Testis (tissue), 3 donors: ENCODE data around the gene ACSS1. TPM values are rescaled to one million over a fixed set of nuclear protein-coding genes. Genes with fewer than 3 reads are reported as not detected.
A peak's percentile ranks its signal among the peaks of the same experiment; 100 is the strongest.

ENCODE experiments used
- DNase-seq: peaks from one replicate; pipeline ENCODE4 v3.0.0-alpha.2; 2019
- H3K27ac ChIP-seq, 2 donors: fragments of 200-600 bp; sonication (generic); one replicate each; pipeline ENCODE4 v1.5.1; 2019
- H3K27me3 ChIP-seq: fragments of 200-600 bp; sonication (generic); one replicate; pipeline ENCODE4 v1.5.1; 2019
- H3K36me3 ChIP-seq: fragments of 200-600 bp; sonication (generic); one replicate; pipeline ENCODE4 v1.5.1; 2017; ENCODE audit warnings: low read depth; ENCODE audit errors: missing control alignments
- H3K4me1 ChIP-seq: fragments of 200-600 bp; sonication (generic); one replicate; pipeline ENCODE4 v1.5.1; 2019
- H3K4me3 ChIP-seq, 2 donors: fragments of 200-600 bp; sonication (generic); one replicate each; pipeline ENCODE4 v1.5.1; 2017 to 2019
- H3K9me3 ChIP-seq: fragments of 200-600 bp; sonication (generic); one replicate; pipeline ENCODE4 v1.5.1; 2017
- POLR2A ChIP-seq: fragments of 450-650 bp; IDR thresholded peaks from one replicate; pipeline ENCODE4 v1.6.1; 2017; ENCODE audit warnings: antibody characterized with exemption, mild to moderate bottlenecking, moderate library complexity
- WGBS, 2 donors: methylation state at CpG; one replicate each; pipeline ENCODE4 v1.1.5; 2018; 5-methylcytosine and 5-hydroxymethylcytosine counted together
- intact Hi-C: fragments of 100-400 bp; cut with DNase I; formaldehyde crosslinking; loops from one replicate; pipeline ENCODE4 v1.15.1; 2023; ENCODE audit warnings: low total_unique reads
- polyA plus RNA-seq: library from polyadenylated mRNA; stranded (reverse); fragments of 350-450 nt; fragmentation: Illumina TruSeq; extraction: RNeasy Lipid Tissue Mini Kit (QIAGEN cat#74804); gene quantifications from one replicate; pipeline ENCODE4 v1.2.3, GENCODE V29; 2014; ENCODE audit warnings: low read depth, low replicate concordance; ENCODE audit not compliant: insufficient read depth
- total RNA-seq, 2 donors: library from RNA; depleted of rRNA; stranded (reverse); fragments of >200 nt; gene quantifications; one replicate each; pipeline ENCODE4 v1.2.3, GENCODE V29; 2016
- TF ChIP-seq, protein P1 (sequence below), 3 experiments: fragments of 450-650 bp in 2 of 3; fragments of 200-600 bp in 1 of 3; sonication (generic) in 1 of 3; IDR thresholded peaks; one replicate each; pipeline ENCODE4 v1.5.1; 2016 to 2019; ENCODE audit warnings: antibody characterized with exemption in 3 of 3, mild to moderate bottlenecking in 2 of 3, moderate library complexity in 1 of 3

ACSS1 gene
- total and polyA plus RNA-seq, 3 donors from 2014 or later, result 61.5 to 184 (median 162) TPM

DNA sequence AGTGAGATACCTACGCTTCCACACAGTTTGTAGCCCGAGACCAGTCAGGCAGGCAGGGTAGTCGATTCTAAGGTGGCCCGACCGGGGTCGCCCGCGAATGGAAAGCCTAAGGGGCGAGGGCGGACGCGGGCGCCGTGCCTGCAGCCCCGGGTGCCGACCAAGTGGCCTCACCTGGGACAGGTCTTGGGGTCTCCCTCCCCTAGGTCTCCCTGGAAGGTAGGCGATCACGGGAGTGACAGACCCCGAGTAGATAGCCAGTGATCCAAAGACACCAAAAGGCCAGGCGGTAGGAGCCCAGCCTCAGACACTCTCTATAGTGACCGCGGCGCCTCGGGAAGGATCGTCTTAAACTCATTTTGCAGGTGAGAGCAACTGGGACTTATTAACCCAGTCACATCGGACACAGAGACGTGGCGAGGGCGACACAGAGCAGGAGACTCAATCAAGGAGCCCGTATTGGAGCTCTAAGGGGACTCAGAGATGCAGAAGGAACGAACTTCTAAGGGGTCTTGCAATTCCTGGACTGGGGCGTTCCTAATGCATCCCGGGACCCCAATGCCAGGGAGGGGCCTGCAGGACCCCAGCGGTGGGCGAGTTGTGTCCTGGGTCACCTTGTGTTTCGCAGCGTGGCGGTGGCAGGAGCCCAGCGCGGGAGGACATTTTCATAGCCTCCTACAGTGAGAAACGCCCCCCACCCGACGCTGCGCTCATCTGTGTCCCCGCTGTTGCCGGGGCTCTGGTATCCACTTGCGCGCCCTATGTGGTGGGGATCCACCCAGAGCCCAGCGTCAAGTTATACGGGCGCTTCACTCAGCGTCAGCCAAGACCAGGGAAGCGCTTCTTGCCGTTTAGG, 26.1 kb upstream of the ACSS1 start:
- no peaks in the 10 kb centered on the region for H3K9me3 ChIP-seq
- no peaks in the 10 kb centered on the region for H3K27me3 ChIP-seq
- TF ChIP-seq, protein P1, sequence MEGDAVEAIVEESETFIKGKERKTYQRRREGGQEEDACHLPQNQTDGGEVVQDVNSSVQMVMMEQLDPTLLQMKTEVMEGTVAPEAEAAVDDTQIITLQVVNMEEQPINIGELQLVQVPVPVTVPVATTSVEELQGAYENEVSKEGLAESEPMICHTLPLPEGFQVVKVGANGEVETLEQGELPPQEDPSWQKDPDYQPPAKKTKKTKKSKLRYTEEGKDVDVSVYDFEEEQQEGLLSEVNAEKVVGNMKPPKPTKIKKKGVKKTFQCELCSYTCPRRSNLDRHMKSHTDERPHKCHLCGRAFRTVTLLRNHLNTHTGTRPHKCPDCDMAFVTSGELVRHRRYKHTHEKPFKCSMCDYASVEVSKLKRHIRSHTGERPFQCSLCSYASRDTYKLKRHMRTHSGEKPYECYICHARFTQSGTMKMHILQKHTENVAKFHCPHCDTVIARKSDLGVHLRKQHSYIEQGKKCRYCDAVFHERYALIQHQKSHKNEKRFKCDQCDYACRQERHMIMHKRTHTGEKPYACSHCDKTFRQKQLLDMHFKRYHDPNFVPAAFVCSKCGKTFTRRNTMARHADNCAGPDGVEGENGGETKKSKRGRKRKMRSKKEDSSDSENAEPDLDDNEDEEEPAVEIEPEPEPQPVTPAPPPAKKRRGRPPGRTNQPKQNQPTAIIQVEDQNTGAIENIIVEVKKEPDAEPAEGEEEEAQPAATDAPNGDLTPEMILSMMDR (IDR thresholded peaks at IDR 0.05), result no peak
- no peak for TF ChIP-seq POLR2A
- WGBS, 2 donors, result 2 to 4% methylated on average over 9 to 46 of the region's 54 CpGs
- no peak overlapping the region for H3K27ac ChIP-seq
- intact Hi-C loops, result no loop called here
- no peak for DNase-seq
- peaks cover 11% of the 10 kb centered on the region for H3K4me1 ChIP-seq
- peak overlapping the region in 1 of 2 donors; percentile 21 for H3K4me3 ChIP-seq
- no peaks in the 10 kb centered on the region for H3K36me3 ChIP-seq

DNA sequence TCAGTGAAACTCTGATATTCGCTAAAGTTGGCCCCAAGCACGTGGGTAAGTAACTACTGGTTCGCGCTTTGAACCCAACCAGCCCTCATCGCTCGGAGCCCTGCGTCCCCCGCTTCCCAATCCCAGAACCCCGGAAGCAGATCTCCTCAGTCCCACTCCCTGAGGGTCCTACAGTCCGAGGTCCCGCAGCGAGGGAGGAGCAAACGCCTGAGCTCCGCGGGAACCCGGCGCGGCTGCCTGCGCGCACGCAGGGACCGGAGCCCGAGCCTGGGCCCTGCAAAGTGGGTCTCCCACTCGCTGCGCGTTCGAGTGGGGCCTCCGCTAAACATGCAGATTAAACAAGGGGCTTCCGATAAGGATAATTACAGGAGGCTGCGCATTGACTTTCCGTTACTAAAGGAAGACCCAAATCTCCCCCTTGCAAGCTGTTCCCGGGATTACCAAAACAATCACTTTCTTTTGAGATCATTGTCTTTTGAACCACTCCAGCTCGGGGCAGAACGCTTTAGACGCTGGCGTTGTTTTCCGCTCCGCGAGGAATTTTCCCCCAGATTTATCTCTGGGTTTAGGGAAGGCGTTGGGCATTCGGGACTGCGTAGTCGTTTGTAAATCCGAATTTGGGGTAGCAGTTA, 25.3 kb upstream of the ACSS1 start:
- intact Hi-C loops, result no loop called here
- peaks cover 11% of the 10 kb centered on the region for H3K4me1 ChIP-seq
- no peak for TF ChIP-seq POLR2A
- TF ChIP-seq, protein P1 (IDR thresholded peaks at IDR 0.05), result no peak
- H3K27me3 ChIP-seq, result no peaks in the 10 kb centered on the region
- 2 to 6% methylated on average over 36 to 44 of the region's 44 CpGs for WGBS, 2 donors
- no peak overlapping the region for H3K27ac ChIP-seq
- H3K9me3 ChIP-seq, result no peaks in the 10 kb centered on the region
- H3K36me3 ChIP-seq, result no peaks in the 10 kb centered on the region
- H3K4me3 ChIP-seq, result peak overlapping the region in 1 of 2 donors; percentile 21
- DNase-seq, result no peak

GRCh38 chr20:25082498-25082873, 24.5 kb upstream of the ACSS1 start:
- intact Hi-C loops, result no loop called here
- 19 to 25% methylated on average over 9 of the region's 9 CpGs for WGBS, 2 donors
- H3K9me3 ChIP-seq, result no peaks in the 10 kb centered on the region

GRCh38 chr20:25081730-25082497, 24.0 kb upstream of the ACSS1 start, which contains the start of gene VSX1:
TSS of gene VSX1 (minus strand) at chr20:25082141. CDS start at chr20:25082096, 45 bp downstream.
- Histone ChIP-seq H3K27ac (no peak within 1 kb of the TSS), H3K9me3 (no peaks in the 10 kb centered on the region), H3K27me3 (no peaks in the 10 kb centered on the region), H3K4me3 (peak within 1 kb of the TSS; percentile 4 to 36), H3K4me1 (peaks cover 11% of the 10 kb centered on the region), H3K36me3 (no peaks in the 10 kb centered on the region)
- intact Hi-C loops, result no loop called here
- TF ChIP-seq POLR2A, result no peak
- TF ChIP-seq, protein P1 (IDR thresholded peaks at IDR 0.05), result no peak
- DNase-seq, result no peak
- 7 to 19% methylated on average over 4 to 37 of the region's 67 CpGs for WGBS, 2 donors

More at GRCh38 chr20:25082498-25082873, 24.5 kb upstream of the ACSS1 start:
- Histone ChIP-seq H3K36me3 (no peaks in the 10 kb centered on the region), H3K27me3 (no peaks in the 10 kb centered on the region), H3K4me3 (no peak overlapping the region), H3K27ac (no peak overlapping the region), H3K4me1 (peaks cover 11% of the 10 kb centered on the region)
- TF ChIP-seq, protein P1 (IDR thresholded peaks at IDR 0.05), result no peak
- no peak for TF ChIP-seq POLR2A
- no peak for DNase-seq
